WTC11 (cell line): ENCODE results near the gene CBS. TPM values are rescaled to one million over a fixed set of nuclear protein-coding genes. Genes with fewer than 3 reads are reported as not detected.

Experiments used
- ATAC-seq: fragments of 200-7000 bp; cut with Tn5 transposase; 2 replicates; pipeline ENCODE4 v1.10.0; 2021; ENCODE audit warnings: mild to moderate bottlenecking, moderate library complexity
- CTCF ChIA-PET: fragments of 300-600 bp; sonication (Branson Sonifier 250); formaldehyde crosslinking; loops from one replicate; lab custom pipeline; 2021; ENCODE audit warnings: antibody characterized with exemption; lab: Charles Lee
- POLR2A ChIA-PET: fragments of 350-600 bp; sonication (Branson Sonifier 250); formaldehyde crosslinking; loops from one replicate; lab custom pipeline; 2021; ENCODE audit warnings: antibody characterized with exemption; lab: Charles Lee
- DNase-seq: peaks from one replicate; pipeline ENCODE4 v3.0.0; 2021; ENCODE audit warnings: low spot score
- H3K27ac Mint-ChIP-seq: 2 replicates; pipeline ENCODE4 v1.8.0; 2021; ENCODE audit warnings: mixed read lengths
- H3K27me3 Mint-ChIP-seq: 2 replicates; pipeline ENCODE4 v1.8.0; 2021; ENCODE audit warnings: low read depth, mild to moderate bottlenecking, moderate library complexity, mixed read lengths
- H3K36me3 Mint-ChIP-seq: 2 replicates; pipeline ENCODE4 v1.8.0; 2021; ENCODE audit warnings: mixed read lengths
- H3K4me1 Mint-ChIP-seq: 2 replicates; pipeline ENCODE4 v1.8.0; 2022; ENCODE audit warnings: mixed read lengths
- H3K4me3 Mint-ChIP-seq: 2 replicates; pipeline ENCODE4 v1.8.0; 2021; ENCODE audit warnings: mild to moderate bottlenecking, moderate library complexity, mixed read lengths
- H3K9me3 Mint-ChIP-seq: 2 replicates; pipeline ENCODE4 v1.8.0; 2021; ENCODE audit warnings: mixed read lengths
- FOXJ3 ChIP-seq: sonication (generic); formaldehyde crosslinking; IDR thresholded peaks from 2 replicates; pipeline ENCODE4 v1.9.0; 2021; ENCODE audit warnings: missing genetic modification reagents, mild to moderate bottlenecking, borderline replicate concordance
- KAT7 ChIP-seq: sonication (generic); formaldehyde crosslinking; IDR thresholded peaks from 2 replicates; pipeline ENCODE4 v1.8.1; 2023; ENCODE audit warnings: missing genetic modification reagents, mild to moderate bottlenecking, borderline replicate concordance
- MXD4 ChIP-seq: fragments of 250-450 bp; sonication (Bioruptor Pico); IDR thresholded peaks from 2 replicates; pipeline ENCODE4 v1.8.0; 2021; ENCODE audit warnings: mild to moderate bottlenecking, moderate library complexity, borderline replicate concordance
- RELA ChIP-seq: sonication (generic); formaldehyde crosslinking; IDR thresholded peaks from 2 replicates; pipeline ENCODE4 v1.8.1; 2022; ENCODE audit warnings: missing genetic modification reagents, mild to moderate bottlenecking, borderline replicate concordance
- SMAD3 ChIP-seq: sonication (generic); formaldehyde crosslinking; IDR thresholded peaks from 2 replicates; pipeline ENCODE4 v1.8.0; 2022; ENCODE audit warnings: missing genetic modification reagents, mild to moderate bottlenecking, borderline replicate concordance
- ZNF317 ChIP-seq: sonication (generic); formaldehyde crosslinking; IDR thresholded peaks from 2 replicates; pipeline ENCODE4 v1.8.1; 2023; ENCODE audit warnings: low read depth, mild to moderate bottlenecking, moderate library complexity, missing genetic modification reagents, borderline replicate concordance
- total RNA-seq: library from RNA; stranded (reverse); gene quantifications from 3 replicates; pipeline ENCODE4 v1.2.3, GENCODE V29; 2021
- TF ChIP-seq, protein P1 (sequence below): fragments of 250-450 bp; sonication (Bioruptor Pico); IDR thresholded peaks from 2 replicates; pipeline ENCODE4 v1.9.0; 2021; ENCODE audit warnings: mild to moderate bottlenecking
- TF ChIP-seq, protein P2 (sequence below): sonication (generic); formaldehyde crosslinking; IDR thresholded peaks from 2 replicates; pipeline ENCODE4 v1.8.0; 2023; ENCODE audit warnings: mild to moderate bottlenecking, missing genetic modification reagents
- TF ChIP-seq, protein P3 (sequence below): sonication (generic); formaldehyde crosslinking; conservative IDR thresholded peaks from 2 replicates; pipeline ENCODE4 v1.8.1; 2022; ENCODE audit warnings: mild to moderate bottlenecking, missing genetic modification reagents
- TF ChIP-seq, protein P4 (sequence below): sonication (generic); formaldehyde crosslinking; IDR thresholded peaks from 2 replicates; pipeline ENCODE4 v1.8.1; 2022; ENCODE audit warnings: mild to moderate bottlenecking, missing genetic modification reagents, moderate library complexity, borderline replicate concordance
- TF ChIP-seq, protein P5 (sequence below): fragments of 250-450 bp; sonication (Bioruptor Pico); IDR thresholded peaks from 2 replicates; pipeline ENCODE4 v1.8.0; 2021; ENCODE audit warnings: mild to moderate bottlenecking
- TF ChIP-seq, protein P6 (sequence below): sonication (generic); formaldehyde crosslinking; IDR thresholded peaks from 2 replicates; pipeline ENCODE4 v1.8.1; 2023; ENCODE audit warnings: mild to moderate bottlenecking, missing genetic modification reagents, moderate library complexity
- TF ChIP-seq, protein P7 (sequence below): sonication (generic); formaldehyde crosslinking; IDR thresholded peaks from 2 replicates; pipeline ENCODE4 v1.8.1; 2023; ENCODE audit warnings: mild to moderate bottlenecking, missing genetic modification reagents
- TF ChIP-seq, protein P8 (sequence below): sonication (generic); formaldehyde crosslinking; IDR thresholded peaks from 2 replicates; pipeline ENCODE4 v1.8.1; 2022; ENCODE audit warnings: low read depth, missing genetic modification reagents, borderline replicate concordance

The CBS gene
- total RNA-seq, 1 experiment from 2014 or later, result 844 TPM

DNA sequence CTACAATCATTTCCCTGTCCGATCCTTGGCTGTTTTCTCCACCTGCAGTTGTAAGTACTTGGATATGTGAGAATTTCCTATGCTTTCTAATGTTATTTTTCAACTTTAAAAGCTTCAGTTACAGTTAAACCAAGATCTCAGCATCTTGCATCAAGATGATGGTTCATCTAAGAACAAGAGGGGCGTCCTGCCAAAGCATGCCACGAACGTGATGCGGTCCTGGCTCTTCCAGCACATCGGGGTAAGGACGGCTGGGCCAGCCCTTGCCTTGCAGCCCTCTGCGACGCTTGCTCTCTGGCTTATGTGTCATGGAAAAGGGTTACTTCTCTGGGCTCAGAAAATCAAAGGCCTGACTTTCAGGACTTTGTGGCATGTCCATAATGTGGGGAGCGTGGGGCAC lies 54.4 kb downstream of the CBS start (continued):
- TF ChIP-seq, protein P1, sequence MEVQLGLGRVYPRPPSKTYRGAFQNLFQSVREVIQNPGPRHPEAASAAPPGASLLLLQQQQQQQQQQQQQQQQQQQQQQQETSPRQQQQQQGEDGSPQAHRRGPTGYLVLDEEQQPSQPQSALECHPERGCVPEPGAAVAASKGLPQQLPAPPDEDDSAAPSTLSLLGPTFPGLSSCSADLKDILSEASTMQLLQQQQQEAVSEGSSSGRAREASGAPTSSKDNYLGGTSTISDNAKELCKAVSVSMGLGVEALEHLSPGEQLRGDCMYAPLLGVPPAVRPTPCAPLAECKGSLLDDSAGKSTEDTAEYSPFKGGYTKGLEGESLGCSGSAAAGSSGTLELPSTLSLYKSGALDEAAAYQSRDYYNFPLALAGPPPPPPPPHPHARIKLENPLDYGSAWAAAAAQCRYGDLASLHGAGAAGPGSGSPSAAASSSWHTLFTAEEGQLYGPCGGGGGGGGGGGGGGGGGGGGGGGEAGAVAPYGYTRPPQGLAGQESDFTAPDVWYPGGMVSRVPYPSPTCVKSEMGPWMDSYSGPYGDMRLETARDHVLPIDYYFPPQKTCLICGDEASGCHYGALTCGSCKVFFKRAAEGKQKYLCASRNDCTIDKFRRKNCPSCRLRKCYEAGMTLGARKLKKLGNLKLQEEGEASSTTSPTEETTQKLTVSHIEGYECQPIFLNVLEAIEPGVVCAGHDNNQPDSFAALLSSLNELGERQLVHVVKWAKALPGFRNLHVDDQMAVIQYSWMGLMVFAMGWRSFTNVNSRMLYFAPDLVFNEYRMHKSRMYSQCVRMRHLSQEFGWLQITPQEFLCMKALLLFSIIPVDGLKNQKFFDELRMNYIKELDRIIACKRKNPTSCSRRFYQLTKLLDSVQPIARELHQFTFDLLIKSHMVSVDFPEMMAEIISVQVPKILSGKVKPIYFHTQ (CRISPR knock-in tag), result no peak

DNA sequence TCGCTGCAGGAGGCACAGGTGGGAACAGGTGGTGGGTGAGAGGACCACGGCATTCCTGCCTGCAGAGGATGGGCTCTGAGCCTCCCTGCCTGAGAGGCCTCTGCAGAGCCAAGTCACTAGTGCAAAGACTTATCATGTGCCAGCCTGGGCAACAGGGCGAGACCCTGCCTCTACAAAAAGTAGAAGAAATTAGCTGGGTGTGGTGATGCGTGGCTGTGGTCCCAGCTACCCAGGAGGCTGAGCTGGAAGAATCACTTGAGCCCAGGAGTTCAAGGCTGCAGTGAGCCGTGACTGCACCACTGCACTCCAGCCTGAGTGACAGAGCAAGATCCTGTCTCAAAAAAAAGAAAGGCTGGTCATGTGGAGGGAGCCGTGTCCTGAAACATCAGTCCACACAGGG lies 54.9 kb downstream of the CBS start:
- no peaks in the 10 kb centered on the region for H3K9me3 Mint-ChIP-seq
- TF ChIP-seq, protein P2, sequence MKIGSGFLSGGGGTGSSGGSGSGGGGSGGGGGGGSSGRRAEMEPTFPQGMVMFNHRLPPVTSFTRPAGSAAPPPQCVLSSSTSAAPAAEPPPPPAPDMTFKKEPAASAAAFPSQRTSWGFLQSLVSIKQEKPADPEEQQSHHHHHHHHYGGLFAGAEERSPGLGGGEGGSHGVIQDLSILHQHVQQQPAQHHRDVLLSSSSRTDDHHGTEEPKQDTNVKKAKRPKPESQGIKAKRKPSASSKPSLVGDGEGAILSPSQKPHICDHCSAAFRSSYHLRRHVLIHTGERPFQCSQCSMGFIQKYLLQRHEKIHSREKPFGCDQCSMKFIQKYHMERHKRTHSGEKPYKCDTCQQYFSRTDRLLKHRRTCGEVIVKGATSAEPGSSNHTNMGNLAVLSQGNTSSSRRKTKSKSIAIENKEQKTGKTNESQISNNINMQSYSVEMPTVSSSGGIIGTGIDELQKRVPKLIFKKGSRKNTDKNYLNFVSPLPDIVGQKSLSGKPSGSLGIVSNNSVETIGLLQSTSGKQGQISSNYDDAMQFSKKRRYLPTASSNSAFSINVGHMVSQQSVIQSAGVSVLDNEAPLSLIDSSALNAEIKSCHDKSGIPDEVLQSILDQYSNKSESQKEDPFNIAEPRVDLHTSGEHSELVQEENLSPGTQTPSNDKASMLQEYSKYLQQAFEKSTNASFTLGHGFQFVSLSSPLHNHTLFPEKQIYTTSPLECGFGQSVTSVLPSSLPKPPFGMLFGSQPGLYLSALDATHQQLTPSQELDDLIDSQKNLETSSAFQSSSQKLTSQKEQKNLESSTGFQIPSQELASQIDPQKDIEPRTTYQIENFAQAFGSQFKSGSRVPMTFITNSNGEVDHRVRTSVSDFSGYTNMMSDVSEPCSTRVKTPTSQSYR (CRISPR knock-in tag), result no peak
- TF ChIP-seq, protein P3, sequence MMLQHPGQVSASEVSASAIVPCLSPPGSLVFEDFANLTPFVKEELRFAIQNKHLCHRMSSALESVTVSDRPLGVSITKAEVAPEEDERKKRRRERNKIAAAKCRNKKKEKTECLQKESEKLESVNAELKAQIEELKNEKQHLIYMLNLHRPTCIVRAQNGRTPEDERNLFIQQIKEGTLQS (CRISPR knock-in tag), result no peak
- no peak for TF ChIP-seq RELA
- TF ChIP-seq, protein P4, sequence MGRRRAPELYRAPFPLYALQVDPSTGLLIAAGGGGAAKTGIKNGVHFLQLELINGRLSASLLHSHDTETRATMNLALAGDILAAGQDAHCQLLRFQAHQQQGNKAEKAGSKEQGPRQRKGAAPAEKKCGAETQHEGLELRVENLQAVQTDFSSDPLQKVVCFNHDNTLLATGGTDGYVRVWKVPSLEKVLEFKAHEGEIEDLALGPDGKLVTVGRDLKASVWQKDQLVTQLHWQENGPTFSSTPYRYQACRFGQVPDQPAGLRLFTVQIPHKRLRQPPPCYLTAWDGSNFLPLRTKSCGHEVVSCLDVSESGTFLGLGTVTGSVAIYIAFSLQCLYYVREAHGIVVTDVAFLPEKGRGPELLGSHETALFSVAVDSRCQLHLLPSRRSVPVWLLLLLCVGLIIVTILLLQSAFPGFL, result no peak
- no peak for TF ChIP-seq FOXJ3 (CRISPR knock-in tag)
- TF ChIP-seq MXD4 (CRISPR knock-in tag), result no peak
- no peak for TF ChIP-seq KAT7 (CRISPR knock-in tag)
- H3K36me3 Mint-ChIP-seq, result peaks cover 61% of the 10 kb centered on the region
- ChIA-PET POLR2A (no interaction called here), CTCF (no interaction called here)
- no peak overlapping the region for H3K4me3 Mint-ChIP-seq
- H3K27me3 Mint-ChIP-seq, result no peaks in the 10 kb centered on the region
- ATAC-seq (no peak), DNase-seq (no peak)
- H3K27ac Mint-ChIP-seq, result peak overlapping the region; percentile 79
- H3K4me1 Mint-ChIP-seq, result 0 out of 2 replicates have a peak, but pooled peaks cover 4% of the 10 kb centered on the region

DNA sequence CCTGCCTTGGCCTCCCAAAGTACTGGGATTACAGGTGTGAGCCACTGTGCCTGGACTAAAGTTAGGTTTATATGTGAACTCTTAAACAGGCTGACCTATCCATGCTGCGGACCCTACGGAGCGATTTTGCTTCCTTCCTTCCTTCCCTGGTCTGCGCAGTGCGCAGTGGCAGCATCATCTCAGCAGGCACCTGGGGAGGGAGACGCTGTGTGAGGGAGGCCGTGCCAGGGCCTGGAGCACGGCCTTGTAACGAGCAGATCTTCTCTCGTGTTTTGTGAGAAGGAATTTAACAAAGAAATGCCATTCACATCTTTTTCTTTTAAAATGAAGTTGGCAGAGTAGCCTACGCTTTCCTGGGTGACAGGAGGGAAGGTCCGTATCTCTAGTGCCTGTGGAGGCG lies 55.5 kb downstream of the CBS start:
- peaks cover 60% of the 10 kb centered on the region for H3K36me3 Mint-ChIP-seq
- H3K27me3 Mint-ChIP-seq, result no peaks in the 10 kb centered on the region
- ATAC-seq, result no peak
- ChIA-PET CTCF (no interaction called here), POLR2A (no interaction called here)
- H3K4me3 Mint-ChIP-seq, result no peak overlapping the region
- no peaks in the 10 kb centered on the region for H3K9me3 Mint-ChIP-seq
- 0 out of 2 replicates have a peak, but pooled peaks cover 4% of the 10 kb centered on the region for H3K4me1 Mint-ChIP-seq
- DNase-seq, result no peak
- peak overlapping the region; percentile 65; the same call in 1 of the 2 replicates for H3K27ac Mint-ChIP-seq
- TF ChIP-seq, protein P3 (CRISPR knock-in tag), result no peak
- TF ChIP-seq, protein P5, sequence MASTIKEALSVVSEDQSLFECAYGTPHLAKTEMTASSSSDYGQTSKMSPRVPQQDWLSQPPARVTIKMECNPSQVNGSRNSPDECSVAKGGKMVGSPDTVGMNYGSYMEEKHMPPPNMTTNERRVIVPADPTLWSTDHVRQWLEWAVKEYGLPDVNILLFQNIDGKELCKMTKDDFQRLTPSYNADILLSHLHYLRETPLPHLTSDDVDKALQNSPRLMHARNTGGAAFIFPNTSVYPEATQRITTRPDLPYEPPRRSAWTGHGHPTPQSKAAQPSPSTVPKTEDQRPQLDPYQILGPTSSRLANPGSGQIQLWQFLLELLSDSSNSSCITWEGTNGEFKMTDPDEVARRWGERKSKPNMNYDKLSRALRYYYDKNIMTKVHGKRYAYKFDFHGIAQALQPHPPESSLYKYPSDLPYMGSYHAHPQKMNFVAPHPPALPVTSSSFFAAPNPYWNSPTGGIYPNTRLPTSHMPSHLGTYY, result no peak
- TF ChIP-seq, protein P6, sequence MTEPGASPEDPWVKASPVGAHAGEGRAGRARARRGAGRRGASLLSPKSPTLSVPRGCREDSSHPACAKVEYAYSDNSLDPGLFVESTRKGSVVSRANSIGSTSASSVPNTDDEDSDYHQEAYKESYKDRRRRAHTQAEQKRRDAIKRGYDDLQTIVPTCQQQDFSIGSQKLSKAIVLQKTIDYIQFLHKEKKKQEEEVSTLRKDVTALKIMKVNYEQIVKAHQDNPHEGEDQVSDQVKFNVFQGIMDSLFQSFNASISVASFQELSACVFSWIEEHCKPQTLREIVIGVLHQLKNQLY, result no peak
- TF ChIP-seq, protein P7, sequence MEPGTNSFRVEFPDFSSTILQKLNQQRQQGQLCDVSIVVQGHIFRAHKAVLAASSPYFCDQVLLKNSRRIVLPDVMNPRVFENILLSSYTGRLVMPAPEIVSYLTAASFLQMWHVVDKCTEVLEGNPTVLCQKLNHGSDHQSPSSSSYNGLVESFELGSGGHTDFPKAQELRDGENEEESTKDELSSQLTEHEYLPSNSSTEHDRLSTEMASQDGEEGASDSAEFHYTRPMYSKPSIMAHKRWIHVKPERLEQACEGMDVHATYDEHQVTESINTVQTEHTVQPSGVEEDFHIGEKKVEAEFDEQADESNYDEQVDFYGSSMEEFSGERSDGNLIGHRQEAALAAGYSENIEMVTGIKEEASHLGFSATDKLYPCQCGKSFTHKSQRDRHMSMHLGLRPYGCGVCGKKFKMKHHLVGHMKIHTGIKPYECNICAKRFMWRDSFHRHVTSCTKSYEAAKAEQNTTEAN (CRISPR knock-in tag), result no peak
- TF ChIP-seq ZNF317 (CRISPR knock-in tag), result no peak
- TF ChIP-seq, protein P2 (CRISPR knock-in tag), result no peak
- no peak for TF ChIP-seq SMAD3 (CRISPR knock-in tag)
- TF ChIP-seq, protein P8, sequence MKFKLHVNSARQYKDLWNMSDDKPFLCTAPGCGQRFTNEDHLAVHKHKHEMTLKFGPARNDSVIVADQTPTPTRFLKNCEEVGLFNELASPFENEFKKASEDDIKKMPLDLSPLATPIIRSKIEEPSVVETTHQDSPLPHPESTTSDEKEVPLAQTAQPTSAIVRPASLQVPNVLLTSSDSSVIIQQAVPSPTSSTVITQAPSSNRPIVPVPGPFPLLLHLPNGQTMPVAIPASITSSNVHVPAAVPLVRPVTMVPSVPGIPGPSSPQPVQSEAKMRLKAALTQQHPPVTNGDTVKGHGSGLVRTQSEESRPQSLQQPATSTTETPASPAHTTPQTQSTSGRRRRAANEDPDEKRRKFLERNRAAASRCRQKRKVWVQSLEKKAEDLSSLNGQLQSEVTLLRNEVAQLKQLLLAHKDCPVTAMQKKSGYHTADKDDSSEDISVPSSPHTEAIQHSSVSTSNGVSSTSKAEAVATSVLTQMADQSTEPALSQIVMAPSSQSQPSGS (CRISPR knock-in tag), result no peak
